ENCODE measurements around the gene MLLT3. TPM values are rescaled to one million over a fixed set of nuclear protein-coding genes. Genes with fewer than 3 reads are reported as not detected.
"Not testable (repeated sequence)": the region's sequence is repeated elsewhere in the genome, so short reads cannot be mapped to it uniquely, and the experiment has no call there.

The MLLT3 gene
- total RNA-seq, 1 donor from 2014 or later = 39.1 TPM

- Histone ChIP-seq H2AFZ (replicated peaks) (peak overlapping the region; percentile 67), H3K79me2 (ENCODE audit: low read depth) (peaks cover 56% of the 10 kb centered on the region), H4K20me1 (ENCODE audit: low read depth) (peaks cover 35% of the 10 kb centered on the region), H3K27ac (no peak overlapping the region), H3K4me2 (peak overlapping the region; percentile 94), H3F3A (ENCODE audit: low read depth) (peaks cover 27% of the 10 kb centered on the region), H3K27me3 (no peaks in the 10 kb centered on the region), H3K9me3 (ENCODE audit: low read depth) (no peaks in the 10 kb centered on the region), H3K4me3 (peak overlapping the region; percentile 70), H3K9ac (peak overlapping the region; percentile 86), H3K36me3 (no peaks in the 10 kb centered on the region), H3K4me1 (peaks cover 48% of the 10 kb centered on the region)
- Mint-ChIP-seq H3K36me3 (no peaks in the 10 kb centered on the region), H3K4me1 (peaks cover 3% of the 10 kb centered on the region), H3K4me3 (no peak overlapping the region), H3K27me3 (ENCODE audit: insufficient read depth, low read depth) (no peaks in the 10 kb centered on the region), H3K9me3 (peaks cover 8% of the 10 kb centered on the region), H3K27ac (peak overlapping the region; percentile 94)
- DNase-seq (ENCODE audit: low spot score) = peak; percentile 30
- TF ChIP-seq EZH2 (IDR thresholded peaks at IDR 0.05) (no peak), EZH2phosphoT487 (IDR thresholded peaks at IDR 0.05) (no peak), CTCF (IDR thresholded peaks at IDR 0.05) (no peak)
These were observed 36.6 kb upstream of the MLLT3 start for GRCh38 chr9:20658677-20659473.

GRCh38 chr9:20658246-20658667 lies 36.0 kb upstream of the MLLT3 start:
- H3K4me1 Mint-ChIP-seq; H3K9me3 ChIP-seq (ENCODE audit: low read depth); H3K27me3 ChIP-seq; H3K36me3 ChIP-seq; H3K4me3 Mint-ChIP-seq; H3K27ac ChIP-seq; H3K27me3 Mint-ChIP-seq (ENCODE audit: insufficient read depth, low read depth); H3K9me3 Mint-ChIP-seq; DNase-seq (ENCODE audit: low spot score); H3K36me3 Mint-ChIP-seq: not testable (repeated sequence)
- Histone ChIP-seq H3F3A (ENCODE audit: low read depth) (peaks cover 21% of the 10 kb centered on the region), H4K20me1 (ENCODE audit: low read depth) (peaks cover 30% of the 10 kb centered on the region), H3K4me2 (peak overlapping the region; percentile 94), H3K4me1 (peaks cover 42% of the 10 kb centered on the region), H3K4me3 (peak overlapping the region; percentile 70), H2AFZ (replicated peaks) (peak overlapping the region; percentile 67), H3K79me2 (ENCODE audit: low read depth) (peaks cover 50% of the 10 kb centered on the region), H3K9ac (peak overlapping the region; percentile 86)
- peak overlapping the region; percentile 94 for H3K27ac Mint-ChIP-seq

- Histone ChIP-seq H3K36me3 (no peaks in the 10 kb centered on the region), H2AFZ (replicated peaks) (no peak overlapping the region), H3K4me2 (no peak overlapping the region), H3K27me3 (no peaks in the 10 kb centered on the region), H3K79me2 (ENCODE audit: low read depth) (no peaks in the 10 kb centered on the region), H3K27ac (no peak overlapping the region), H4K20me1 (ENCODE audit: low read depth) (no peaks in the 10 kb centered on the region), H3K4me1 (peaks cover 3% of the 10 kb centered on the region), H3K4me3 (no peak overlapping the region), H3K9me3 (ENCODE audit: low read depth) (no peaks in the 10 kb centered on the region), H3F3A (ENCODE audit: low read depth) (peaks cover 3% of the 10 kb centered on the region), H3K9ac (no peak overlapping the region)
- Mint-ChIP-seq H3K4me1 (no peaks in the 10 kb centered on the region), H3K27ac (no peak overlapping the region), H3K36me3 (no peaks in the 10 kb centered on the region), H3K27me3 (ENCODE audit: insufficient read depth, low read depth) (no peaks in the 10 kb centered on the region), H3K4me3 (no peak overlapping the region), H3K9me3 (peaks cover 8% of the 10 kb centered on the region)
- no peak for DNase-seq (ENCODE audit: low spot score)
- TF ChIP-seq EZH2phosphoT487 (IDR thresholded peaks at IDR 0.05) (no peak), EZH2 (IDR thresholded peaks at IDR 0.05) (no peak), CTCF (IDR thresholded peaks at IDR 0.05) (no peak)
These were observed 29.6 kb upstream of the MLLT3 start for GRCh38 chr9:20651939-20652338.

- H3K27ac Mint-ChIP-seq = no peak overlapping the region
- Histone ChIP-seq H4K20me1 (ENCODE audit: low read depth) (no peaks in the 10 kb centered on the region), H3F3A (ENCODE audit: low read depth) (peaks cover 7% of the 10 kb centered on the region), H3K27ac (no peak overlapping the region), H3K4me1 (peaks cover 12% of the 10 kb centered on the region), H3K27me3 (no peaks in the 10 kb centered on the region), H3K4me2 (no peak overlapping the region), H2AFZ (replicated peaks) (no peak overlapping the region), H3K9ac (no peak overlapping the region), H3K36me3 (no peaks in the 10 kb centered on the region), H3K4me3 (no peak overlapping the region), H3K9me3 (ENCODE audit: low read depth) (no peaks in the 10 kb centered on the region), H3K79me2 (ENCODE audit: low read depth) (no peaks in the 10 kb centered on the region)
- no peaks in the 10 kb centered on the region for H3K36me3 Mint-ChIP-seq
- DNase-seq (ENCODE audit: low spot score) = no peak
- H3K4me1 Mint-ChIP-seq = no peaks in the 10 kb centered on the region
- H3K27me3 Mint-ChIP-seq (ENCODE audit: insufficient read depth, low read depth) = no peaks in the 10 kb centered on the region
- H3K9me3 Mint-ChIP-seq = peaks cover 8% of the 10 kb centered on the region
- no peak for TF ChIP-seq CTCF (IDR thresholded peaks at IDR 0.05)
- no peak for TF ChIP-seq EZH2 (IDR thresholded peaks at IDR 0.05)
- TF ChIP-seq EZH2phosphoT487 (IDR thresholded peaks at IDR 0.05) = no peak
- no peak overlapping the region for H3K4me3 Mint-ChIP-seq
These were observed 28.5 kb upstream of the MLLT3 start for GRCh38 chr9:20650750-20651299.
